ENCODE results near the gene TOP2A. TPM values are rescaled to one million over a fixed set of nuclear protein-coding genes. Genes with fewer than 3 reads are reported as not detected.
A peak's percentile ranks its signal among the peaks of the same experiment; 100 is the strongest.
"Not testable (repeated sequence)": the region's sequence is repeated elsewhere in the genome, so short reads cannot be mapped to it uniquely, and the experiment has no call there.

TOP2A gene
- total RNA-seq, 1 donor from 2014 or later: 114 TPM

- peaks cover 3% of the 10 kb centered on the region for H3K4me1 Mint-ChIP-seq (ENCODE audit: low read depth)
- no peak for DNase-seq (ENCODE audit: low spot score, unreplicated experiment)
- no peaks in the 10 kb centered on the region for H3K27me3 Mint-ChIP-seq
- TF ChIP-seq CTCF (IDR thresholded peaks at IDR 0.05; ENCODE audit: unreplicated experiment): no peak
- no peak overlapping the region for H3K27ac Mint-ChIP-seq
- no peaks in the 10 kb centered on the region for H3K36me3 Mint-ChIP-seq (ENCODE audit: insufficient read depth)
- H3K4me3 Mint-ChIP-seq (ENCODE audit: low read depth): no peak overlapping the region
- H3K9me3 Mint-ChIP-seq (ENCODE audit: low read depth): peaks cover 6% of the 10 kb centered on the region
Observed at GRCh38 chr17:40373324-40373723, 44.4 kb downstream of the TOP2A start.

DNA sequence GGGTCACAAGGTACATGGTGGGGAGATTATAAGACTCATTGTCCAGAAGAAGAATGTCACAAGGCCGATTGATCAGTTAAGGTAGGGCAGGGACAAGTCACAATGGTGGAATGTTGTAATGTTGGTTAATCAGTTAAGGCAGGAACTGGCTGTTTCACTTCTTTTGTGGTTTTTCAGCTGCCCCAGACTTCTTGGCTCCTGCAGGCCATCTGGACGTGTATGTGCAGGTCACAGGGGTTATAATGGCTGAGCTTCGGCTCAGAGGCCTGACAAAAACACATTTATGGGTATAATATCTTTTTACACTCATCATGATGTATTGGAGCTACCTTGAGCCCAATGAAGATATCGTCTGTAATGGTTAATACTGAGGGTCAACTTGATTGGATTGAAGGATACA lies 45.1 kb downstream of the TOP2A start:
- H3K27me3 Mint-ChIP-seq; DNase-seq (ENCODE audit: low spot score, unreplicated experiment); H3K4me3 Mint-ChIP-seq (ENCODE audit: low read depth); H3K9me3 Mint-ChIP-seq (ENCODE audit: low read depth); H3K4me1 Mint-ChIP-seq (ENCODE audit: low read depth); H3K36me3 Mint-ChIP-seq (ENCODE audit: insufficient read depth): not testable (repeated sequence)
- H3K27ac Mint-ChIP-seq: peak overlapping the region; percentile 54

GRCh38 chr17:40372031-40372430 lies 45.7 kb downstream of the TOP2A start:
- no peak overlapping the region for H3K4me3 Mint-ChIP-seq (ENCODE audit: low read depth)
- no peak for TF ChIP-seq CTCF (IDR thresholded peaks at IDR 0.05; ENCODE audit: unreplicated experiment)
- DNase-seq (ENCODE audit: low spot score, unreplicated experiment): no peak
- peaks cover 6% of the 10 kb centered on the region for H3K9me3 Mint-ChIP-seq (ENCODE audit: low read depth)
- no peaks in the 10 kb centered on the region for H3K36me3 Mint-ChIP-seq (ENCODE audit: insufficient read depth)
- peaks cover 3% of the 10 kb centered on the region for H3K4me1 Mint-ChIP-seq (ENCODE audit: low read depth)
- no peaks in the 10 kb centered on the region for H3K27me3 Mint-ChIP-seq
- H3K27ac Mint-ChIP-seq: peak overlapping the region; percentile 54

- Mint-ChIP-seq H3K4me1 (ENCODE audit: low read depth) (peaks cover 3% of the 10 kb centered on the region), H3K9me3 (ENCODE audit: low read depth) (peaks cover 6% of the 10 kb centered on the region), H3K4me3 (ENCODE audit: low read depth) (no peak overlapping the region), H3K36me3 (ENCODE audit: insufficient read depth) (no peaks in the 10 kb centered on the region), H3K27ac (no peak overlapping the region), H3K27me3 (no peaks in the 10 kb centered on the region)
- no peak for DNase-seq (ENCODE audit: low spot score, unreplicated experiment)
- TF ChIP-seq CTCF (IDR thresholded peaks at IDR 0.05; ENCODE audit: unreplicated experiment): no peak
Observed at GRCh38 chr17:40371261-40371929, 46.3 kb downstream of the TOP2A start.

DNA sequence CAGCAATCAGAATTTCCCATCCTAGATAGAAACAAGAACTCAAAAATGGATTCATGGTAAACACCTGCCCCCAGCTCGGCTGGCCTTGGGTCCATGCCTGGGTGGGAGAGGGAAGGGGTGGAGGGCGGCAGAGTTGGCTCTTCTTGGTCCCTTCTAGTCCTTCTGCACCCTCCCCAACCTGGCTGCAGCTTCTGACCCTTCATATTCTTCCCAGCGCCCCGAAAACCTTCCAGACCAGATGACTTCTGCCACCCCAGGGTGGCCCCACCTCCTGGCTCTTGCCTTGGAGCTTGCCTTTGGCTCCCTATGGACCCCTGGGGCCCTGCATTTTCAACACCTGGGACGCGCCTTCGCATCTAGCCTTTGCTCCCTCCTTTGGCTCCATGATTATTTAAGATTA lies 47.8 kb downstream of the TOP2A start:
- TF ChIP-seq CTCF (IDR thresholded peaks at IDR 0.05; ENCODE audit: unreplicated experiment): no peak
- Mint-ChIP-seq H3K9me3 (ENCODE audit: low read depth) (peaks cover 6% of the 10 kb centered on the region), H3K36me3 (ENCODE audit: insufficient read depth) (no peaks in the 10 kb centered on the region), H3K4me1 (ENCODE audit: low read depth) (peaks cover 3% of the 10 kb centered on the region), H3K27me3 (no peaks in the 10 kb centered on the region), H3K4me3 (ENCODE audit: low read depth) (no peak overlapping the region), H3K27ac (no peak overlapping the region)
- no peak for DNase-seq (ENCODE audit: low spot score, unreplicated experiment)

DNA sequence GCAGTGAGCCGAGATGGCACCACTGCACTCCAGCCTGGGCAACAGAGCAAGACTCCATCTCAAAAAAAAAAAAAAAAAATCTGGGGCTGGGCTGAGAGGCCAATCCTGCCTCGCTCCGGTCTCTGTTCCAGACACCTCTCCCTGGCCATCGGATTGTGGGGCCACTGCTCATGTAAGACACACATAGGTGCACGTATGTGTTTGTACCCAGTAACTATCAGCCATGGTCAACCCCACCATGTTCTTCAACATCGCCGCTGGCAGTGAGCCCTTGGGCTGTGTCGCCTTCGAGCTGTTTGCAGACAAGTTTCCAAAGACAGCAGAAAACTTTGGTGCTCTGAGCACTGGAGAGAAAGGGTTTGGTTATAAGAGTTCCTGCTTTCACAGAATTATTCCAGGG lies 50.0 kb downstream of the TOP2A start:
- H3K27me3 Mint-ChIP-seq: peaks cover 12% of the 10 kb centered on the region
- H3K36me3 Mint-ChIP-seq (ENCODE audit: insufficient read depth); H3K27ac Mint-ChIP-seq; H3K4me1 Mint-ChIP-seq (ENCODE audit: low read depth); H3K4me3 Mint-ChIP-seq (ENCODE audit: low read depth); DNase-seq (ENCODE audit: low spot score, unreplicated experiment); H3K9me3 Mint-ChIP-seq (ENCODE audit: low read depth): not testable (repeated sequence)

Data from progenitor cell of endocrine pancreas (in vitro differentiated cells).